Prostate gland (tissue), 2 donors: ENCODE data around the gene FLOT2.
A peak's percentile ranks its signal among the peaks of the same experiment; 100 is the strongest.

ENCODE experiments used
- POLR2A ChIP-seq: fragments of 450-650 bp; IDR thresholded peaks from one replicate; pipeline ENCODE4 v1.6.1; 2016; ENCODE audit warnings: antibody characterized with exemption, mild to moderate bottlenecking
- POLR2AphosphoS5 ChIP-seq: sonication (generic); formaldehyde crosslinking; IDR thresholded peaks from one replicate; pipeline ENCODE4 v1.6.1; 2017; ENCODE audit warnings: antibody characterized with exemption
- TF ChIP-seq, protein P1 (sequence below), 4 experiments: fragments of 200-600 bp in 2 of 4; fragments of 450-650 bp in 2 of 4; sonication (generic) in 2 of 4; IDR thresholded peaks; 1 replicate in 3 of 4; 2 replicates in 1 of 4; pipeline ENCODE4 v1.5.1; 2016 to 2019; ENCODE audit warnings: antibody characterized with exemption in 4 of 4, mild to moderate bottlenecking in 2 of 4, moderate library complexity in 2 of 4

DNA sequence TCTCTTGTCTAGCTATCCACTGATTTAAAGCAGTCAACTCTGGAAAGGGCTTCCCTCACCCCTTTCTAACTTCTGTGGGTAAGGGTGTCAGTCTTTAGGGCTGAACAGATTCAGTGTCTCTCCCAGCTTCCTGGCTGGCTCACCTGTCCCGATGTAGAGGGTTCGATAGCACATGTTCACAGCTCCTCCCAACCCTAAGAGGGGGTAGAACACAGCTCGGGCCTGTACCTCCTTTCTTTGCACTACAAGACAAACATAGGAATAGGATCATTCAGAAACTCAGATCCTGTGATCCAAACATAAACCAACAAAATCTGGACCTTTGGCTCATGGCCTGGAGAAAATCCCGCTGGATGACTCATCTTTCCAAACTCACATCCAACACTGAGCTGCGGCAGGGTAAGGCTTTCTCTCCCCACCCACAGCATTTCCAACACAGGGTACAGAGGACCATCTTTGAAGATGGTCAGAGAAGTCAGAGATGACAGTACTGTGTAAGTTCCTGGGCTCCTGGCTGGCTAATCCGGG lies 11.2 kb upstream of the FLOT2 start:
- TF ChIP-seq, protein P1, sequence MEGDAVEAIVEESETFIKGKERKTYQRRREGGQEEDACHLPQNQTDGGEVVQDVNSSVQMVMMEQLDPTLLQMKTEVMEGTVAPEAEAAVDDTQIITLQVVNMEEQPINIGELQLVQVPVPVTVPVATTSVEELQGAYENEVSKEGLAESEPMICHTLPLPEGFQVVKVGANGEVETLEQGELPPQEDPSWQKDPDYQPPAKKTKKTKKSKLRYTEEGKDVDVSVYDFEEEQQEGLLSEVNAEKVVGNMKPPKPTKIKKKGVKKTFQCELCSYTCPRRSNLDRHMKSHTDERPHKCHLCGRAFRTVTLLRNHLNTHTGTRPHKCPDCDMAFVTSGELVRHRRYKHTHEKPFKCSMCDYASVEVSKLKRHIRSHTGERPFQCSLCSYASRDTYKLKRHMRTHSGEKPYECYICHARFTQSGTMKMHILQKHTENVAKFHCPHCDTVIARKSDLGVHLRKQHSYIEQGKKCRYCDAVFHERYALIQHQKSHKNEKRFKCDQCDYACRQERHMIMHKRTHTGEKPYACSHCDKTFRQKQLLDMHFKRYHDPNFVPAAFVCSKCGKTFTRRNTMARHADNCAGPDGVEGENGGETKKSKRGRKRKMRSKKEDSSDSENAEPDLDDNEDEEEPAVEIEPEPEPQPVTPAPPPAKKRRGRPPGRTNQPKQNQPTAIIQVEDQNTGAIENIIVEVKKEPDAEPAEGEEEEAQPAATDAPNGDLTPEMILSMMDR (IDR thresholded peaks at IDR 0.05) = no peak
- TF ChIP-seq POLR2AphosphoS5 (peak; percentile 35), POLR2A (no peak)
